ENCODE measurements around the gene BAIAP2. TPM values are rescaled to one million over a fixed set of nuclear protein-coding genes. Genes with fewer than 3 reads are reported as not detected.
A peak's percentile ranks its signal among the peaks of the same experiment; 100 is the strongest.

Gene BAIAP2
- total RNA-seq, 1 donor from 2014 or later: 51.4 TPM

GRCh38 chr17:81039096-81039495, 4.1 kb downstream of the BAIAP2 start:
- Histone ChIP-seq H3K27ac (ENCODE audit: low read depth, low read length) (no peak overlapping the region), H3K4me2 (ENCODE audit: low read length) (peak overlapping the region; percentile 76), H3K27me3 (ENCODE audit: insufficient read depth, low read length) (no peaks in the 10 kb centered on the region), H3K9me3 (ENCODE audit: insufficient read depth, low read depth, low read length) (no peaks in the 10 kb centered on the region), H3K4me1 (ENCODE audit: insufficient read depth, low read length) (peaks cover 62% of the 10 kb centered on the region), H3K79me2 (ENCODE audit: insufficient read depth, low read length) (peaks cover 84% of the 10 kb centered on the region), H3K9ac (ENCODE audit: low read length) (no peak overlapping the region), H3K36me3 (ENCODE audit: insufficient read depth, low read length) (no peaks in the 10 kb centered on the region), H4K20me1 (ENCODE audit: insufficient read depth, low read length) (peaks cover 71% of the 10 kb centered on the region), H3K4me3 (ENCODE audit: insufficient read depth, low read depth, low read length) (no peak overlapping the region), H2AFZ (ENCODE audit: low read depth, low read length) (no peak overlapping the region)
- no peak for DNase-seq (ENCODE audit: low read depth)
- Mint-ChIP-seq H3K27me3 (ENCODE audit: low read depth, unreplicated experiment) (no peaks in the 10 kb centered on the region), H3K4me1 (ENCODE audit: low read depth, unreplicated experiment) (peaks cover 27% of the 10 kb centered on the region), H3K9me3 (ENCODE audit: unreplicated experiment) (no peaks in the 10 kb centered on the region), H3K36me3 (ENCODE audit: low read depth, unreplicated experiment) (peaks cover 6% of the 10 kb centered on the region), H3K4me3 (ENCODE audit: unreplicated experiment) (no peak overlapping the region), H3K27ac (ENCODE audit: unreplicated experiment) (no peak overlapping the region)
- no peak for TF ChIP-seq EZH2 (IDR thresholded peaks at IDR 0.05; ENCODE audit: insufficient read depth, low read length)
- TF ChIP-seq, protein P1, sequence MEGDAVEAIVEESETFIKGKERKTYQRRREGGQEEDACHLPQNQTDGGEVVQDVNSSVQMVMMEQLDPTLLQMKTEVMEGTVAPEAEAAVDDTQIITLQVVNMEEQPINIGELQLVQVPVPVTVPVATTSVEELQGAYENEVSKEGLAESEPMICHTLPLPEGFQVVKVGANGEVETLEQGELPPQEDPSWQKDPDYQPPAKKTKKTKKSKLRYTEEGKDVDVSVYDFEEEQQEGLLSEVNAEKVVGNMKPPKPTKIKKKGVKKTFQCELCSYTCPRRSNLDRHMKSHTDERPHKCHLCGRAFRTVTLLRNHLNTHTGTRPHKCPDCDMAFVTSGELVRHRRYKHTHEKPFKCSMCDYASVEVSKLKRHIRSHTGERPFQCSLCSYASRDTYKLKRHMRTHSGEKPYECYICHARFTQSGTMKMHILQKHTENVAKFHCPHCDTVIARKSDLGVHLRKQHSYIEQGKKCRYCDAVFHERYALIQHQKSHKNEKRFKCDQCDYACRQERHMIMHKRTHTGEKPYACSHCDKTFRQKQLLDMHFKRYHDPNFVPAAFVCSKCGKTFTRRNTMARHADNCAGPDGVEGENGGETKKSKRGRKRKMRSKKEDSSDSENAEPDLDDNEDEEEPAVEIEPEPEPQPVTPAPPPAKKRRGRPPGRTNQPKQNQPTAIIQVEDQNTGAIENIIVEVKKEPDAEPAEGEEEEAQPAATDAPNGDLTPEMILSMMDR (IDR thresholded peaks at IDR 0.05; ENCODE audit: insufficient read depth, low read depth, low read length): no peak
- FAIRE-seq: no peak

- peak; percentile 74 for DNase-seq (ENCODE audit: low read depth)
- Mint-ChIP-seq H3K4me3 (ENCODE audit: unreplicated experiment) (no peak overlapping the region), H3K27me3 (ENCODE audit: low read depth, unreplicated experiment) (no peaks in the 10 kb centered on the region), H3K36me3 (ENCODE audit: low read depth, unreplicated experiment) (peaks cover 6% of the 10 kb centered on the region), H3K4me1 (ENCODE audit: low read depth, unreplicated experiment) (peaks cover 36% of the 10 kb centered on the region), H3K9me3 (ENCODE audit: unreplicated experiment) (no peaks in the 10 kb centered on the region), H3K27ac (ENCODE audit: unreplicated experiment) (peak overlapping the region; percentile 62)
- H3K27ac ChIP-seq (ENCODE audit: low read depth, low read length): peak overlapping the region; percentile 71
- peaks cover 70% of the 10 kb centered on the region for H3K4me1 ChIP-seq (ENCODE audit: insufficient read depth, low read length)
- TF ChIP-seq, protein P1 (IDR thresholded peaks at IDR 0.05; ENCODE audit: insufficient read depth, low read depth, low read length): no peak
- TF ChIP-seq EZH2 (IDR thresholded peaks at IDR 0.05; ENCODE audit: insufficient read depth, low read length): no peak
- no peaks in the 10 kb centered on the region for H3K9me3 ChIP-seq (ENCODE audit: insufficient read depth, low read depth, low read length)
- H3K4me3 ChIP-seq (ENCODE audit: insufficient read depth, low read depth, low read length): peak overlapping the region; percentile 26
- no peak for FAIRE-seq
- peaks cover 94% of the 10 kb centered on the region for H3K79me2 ChIP-seq (ENCODE audit: insufficient read depth, low read length)
- H3K36me3 ChIP-seq (ENCODE audit: insufficient read depth, low read length): no peaks in the 10 kb centered on the region
- H3K9ac ChIP-seq (ENCODE audit: low read length): peak overlapping the region; percentile 66
- no peak overlapping the region for H2AFZ ChIP-seq (ENCODE audit: low read depth, low read length)
- H3K27me3 ChIP-seq (ENCODE audit: insufficient read depth, low read length): no peaks in the 10 kb centered on the region
- H4K20me1 ChIP-seq (ENCODE audit: insufficient read depth, low read length): peaks cover 82% of the 10 kb centered on the region
- peak overlapping the region; percentile 76 for H3K4me2 ChIP-seq (ENCODE audit: low read length)
These were observed 5.2 kb downstream of the BAIAP2 start for GRCh38 chr17:81039854-81040758.
